Suprapubic skin (tissue), 4 donors: ENCODE results near the gene FAM110A.

Experiments used
- CTCF ChIP-seq, 2 donors: fragments of 200-600 bp in 1 of 2; fragments of 450-650 bp in 1 of 2; sonication (generic) in 1 of 2; IDR thresholded peaks; one replicate each; pipeline ENCODE4 v1.5.1; 2016 to 2019; ENCODE audit warnings: antibody characterized with exemption in 2 of 2, mild to moderate bottlenecking in 1 of 2, moderate library complexity in 1 of 2
- EP300 ChIP-seq: sonication (generic); formaldehyde crosslinking; IDR thresholded peaks from one replicate; pipeline ENCODE4 v1.6.1; 2017; ENCODE audit warnings: antibody characterized with exemption
- POLR2AphosphoS5 ChIP-seq, 3 donors: sonication (generic); formaldehyde crosslinking; IDR thresholded peaks; one replicate each; pipeline ENCODE4 v1.6.1; 2017; ENCODE audit warnings: antibody characterized with exemption in 3 of 3

DNA sequence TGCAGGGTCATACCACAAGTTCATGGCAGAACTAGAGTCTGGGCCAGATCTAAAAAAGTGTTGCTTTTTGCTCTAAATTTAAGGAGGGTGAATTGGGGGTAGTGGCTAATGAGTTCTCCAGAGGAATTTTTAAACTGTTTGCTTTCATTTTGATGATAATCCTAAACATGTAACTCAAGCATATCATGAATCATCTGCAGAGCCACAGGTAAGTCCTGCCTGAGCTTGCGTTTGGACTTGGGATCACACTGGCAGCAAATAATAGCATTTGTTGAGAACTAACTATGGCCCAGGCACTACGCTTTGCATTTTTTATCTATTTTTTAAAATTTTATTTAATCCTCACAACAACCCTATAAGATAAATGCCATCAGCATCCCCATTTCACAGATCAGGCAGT is 27.4 kb downstream of the FAM110A start:
- no peak for TF ChIP-seq CTCF (IDR thresholded peaks at IDR 0.05)
- TF ChIP-seq POLR2AphosphoS5 (IDR thresholded peaks at IDR 0.05) = no peak
- TF ChIP-seq EP300 = no peak
